ENCODE data around the gene HKDC1. TPM values are rescaled to one million over a fixed set of nuclear protein-coding genes. Genes with fewer than 3 reads are reported as not detected.
A peak's percentile ranks its signal among the peaks of the same experiment; 100 is the strongest.
"Not testable (repeated sequence)": the region's sequence is repeated elsewhere in the genome, so short reads cannot be mapped to it uniquely, and the experiment has no call there.

The HKDC1 gene
- 10 to 100 TPM in 1 of 2 experiments, 1 to 10 TPM in 1; 10.0 to 10.9 TPM for total RNA-seq

GRCh38 chr10:69220041-69220451, at the start of gene HKDC1:
TSS of gene HKDC1 (plus strand) at chr10:69220332. CDS start at chr10:69220436, 104 bp downstream.
- Mint-ChIP-seq H3K4me1 (peaks cover 56% of the 10 kb centered on the region), H3K4me3 (no peak within 1 kb of the TSS), H3K36me3 (ENCODE audit: low read depth) (no peaks in the 10 kb centered on the region), H3K27ac (peak within 1 kb of the TSS; percentile 41), H3K9me3 (no peaks in the 10 kb centered on the region), H3K27me3 (no peaks in the 10 kb centered on the region)
- CTCF ChIA-PET: interaction anchor here (1.0 to 1.2 kb wide), 4 partner anchors 10 to 232 kb away, joined by 3 read pairs; no protein-coding TSS in a partner anchor
- no peak for DNase-seq
- POLR2A ChIA-PET: no interaction called here

GRCh38 chr10:69172241-69172982, 47.7 kb upstream of the HKDC1 start:
- ChIA-PET POLR2A (no interaction called here), CTCF (no interaction called here)
- Mint-ChIP-seq H3K9me3 (no peaks in the 10 kb centered on the region), H3K4me3 (no peak overlapping the region), H3K4me1 (peaks cover 4% of the 10 kb centered on the region), H3K27ac (no peak overlapping the region), H3K36me3 (ENCODE audit: low read depth) (peaks cover 24% of the 10 kb centered on the region), H3K27me3 (no peaks in the 10 kb centered on the region)
- DNase-seq: no peak

- POLR2A ChIA-PET, H3K27me3 Mint-ChIP-seq, H3K4me3 Mint-ChIP-seq, H3K27ac Mint-ChIP-seq, H3K9me3 Mint-ChIP-seq, DNase-seq: not testable (repeated sequence)
- H3K36me3 Mint-ChIP-seq (ENCODE audit: low read depth): peaks cover 17% of the 10 kb centered on the region
- CTCF ChIA-PET: interaction anchor here (1.0 to 1.1 kb wide), 2 partner anchors 10 to 30 kb away, joined by 3 read pairs; no protein-coding TSS in a partner anchor
- H3K4me1 Mint-ChIP-seq: peaks cover 15% of the 10 kb centered on the region
Observed at GRCh38 chr10:69175326-69175725, 44.8 kb upstream of the HKDC1 start.

- Mint-ChIP-seq H3K4me1 (peaks cover 26% of the 10 kb centered on the region), H3K27me3 (no peaks in the 10 kb centered on the region), H3K4me3 (no peak overlapping the region), H3K9me3 (no peaks in the 10 kb centered on the region), H3K27ac (no peak overlapping the region), H3K36me3 (ENCODE audit: low read depth) (peaks cover 4% of the 10 kb centered on the region)
- DNase-seq: no peak
- POLR2A ChIA-PET: no interaction called here
- CTCF ChIA-PET: no interaction called here
Observed at GRCh38 chr10:69176823-69177222, 43.3 kb upstream of the HKDC1 start.

GRCh38 chr10:69179089-69179742, 40.9 kb upstream of the HKDC1 start:
- POLR2A ChIA-PET: interaction anchor here (0.5 kb wide), 1 partner anchor 53 kb away, joined by 3 read pairs; no protein-coding TSS in a partner anchor
- CTCF ChIA-PET: no interaction called here
- Mint-ChIP-seq H3K27ac (peak overlapping the region; percentile 99), H3K4me3 (peak overlapping the region; percentile 89), H3K27me3 (no peaks in the 10 kb centered on the region), H3K9me3 (no peaks in the 10 kb centered on the region), H3K36me3 (ENCODE audit: low read depth) (no peaks in the 10 kb centered on the region), H3K4me1 (peaks cover 35% of the 10 kb centered on the region)
- peak; percentile 48 for DNase-seq

GRCh38 chr10:69179743-69180524, 40.2 kb upstream of the HKDC1 start, which contains the start of gene SUPV3L1:
TSS of gene SUPV3L1 (plus strand) at chr10:69180234. CDS start at chr10:69180292, 58 bp downstream.
- no peaks in the 10 kb centered on the region for H3K36me3 Mint-ChIP-seq (ENCODE audit: low read depth)
- no peaks in the 10 kb centered on the region for H3K9me3 Mint-ChIP-seq
- DNase-seq: peak; percentile 91
- ChIA-PET CTCF (interaction anchor here (0.7 kb wide), 1 partner anchor 227 kb away, joined by 4 read pairs; no protein-coding TSS in a partner anchor), POLR2A (interaction anchor here (0.5 kb wide), 1 partner anchor 53 kb away, joined by 3 read pairs; no protein-coding TSS in a partner anchor)
- H3K4me3 Mint-ChIP-seq: peak within 1 kb of the TSS; percentile 89
- peak within 1 kb of the TSS; percentile 99 for H3K27ac Mint-ChIP-seq
- no peaks in the 10 kb centered on the region for H3K27me3 Mint-ChIP-seq
- peaks cover 39% of the 10 kb centered on the region for H3K4me1 Mint-ChIP-seq

GRCh38 chr10:69180525-69181204, 39.5 kb upstream of the HKDC1 start:
- POLR2A ChIA-PET: no interaction called here
- CTCF ChIA-PET: interaction anchor here (0.7 kb wide), 1 partner anchor 227 kb away, joined by 4 read pairs; no protein-coding TSS in a partner anchor
- peak; percentile 29 for DNase-seq

GRCh38 chr10:69181433-69181832, 38.7 kb upstream of the HKDC1 start:
- Mint-ChIP-seq H3K36me3 (ENCODE audit: low read depth) (peaks cover 2% of the 10 kb centered on the region), H3K4me1 (peaks cover 45% of the 10 kb centered on the region), H3K27ac (peak overlapping the region; percentile 99), H3K9me3 (no peaks in the 10 kb centered on the region), H3K27me3 (no peaks in the 10 kb centered on the region), H3K4me3 (peak overlapping the region; percentile 89)
- no peak for DNase-seq
- CTCF ChIA-PET: interaction anchor here (0.6 kb wide), 1 partner anchor 201 kb away, joined by 3 read pairs; no protein-coding TSS in a partner anchor
- POLR2A ChIA-PET: no interaction called here

More at GRCh38 chr10:69180525-69181204, 39.5 kb upstream of the HKDC1 start:
- Mint-ChIP-seq H3K36me3 (ENCODE audit: low read depth) (peaks cover under 1% of the 10 kb centered on the region), H3K9me3 (no peaks in the 10 kb centered on the region), H3K4me3 (peak overlapping the region; percentile 89), H3K27me3 (no peaks in the 10 kb centered on the region), H3K4me1 (peaks cover 42% of the 10 kb centered on the region), H3K27ac (peak overlapping the region; percentile 99)

- H3K27me3 Mint-ChIP-seq: no peaks in the 10 kb centered on the region
- peaks cover 2% of the 10 kb centered on the region for H3K36me3 Mint-ChIP-seq (ENCODE audit: low read depth)
- H3K27ac Mint-ChIP-seq: no peak overlapping the region
- H3K4me1 Mint-ChIP-seq: peaks cover 45% of the 10 kb centered on the region
- CTCF ChIA-PET: interaction anchor here (0.6 to 1.0 kb wide), 2 partner anchors 202 to 225 kb away, joined by 3 read pairs; no protein-coding TSS in a partner anchor
- no peak overlapping the region for H3K4me3 Mint-ChIP-seq
- POLR2A ChIA-PET: no interaction called here
- H3K9me3 Mint-ChIP-seq: no peaks in the 10 kb centered on the region
- DNase-seq: no peak
Observed at GRCh38 chr10:69182005-69182404, 38.1 kb upstream of the HKDC1 start.

- CTCF ChIA-PET: interaction anchor here (0.8 to 1.2 kb wide), 4 partner anchors 12 to 85 kb away, joined by 3 read pairs; no protein-coding TSS in a partner anchor
- no peak overlapping the region for H3K4me3 Mint-ChIP-seq
- POLR2A ChIA-PET: no interaction called here
- peak overlapping the region; percentile 15 for H3K27ac Mint-ChIP-seq
- H3K4me1 Mint-ChIP-seq: peaks cover 24% of the 10 kb centered on the region
- H3K27me3 Mint-ChIP-seq: no peaks in the 10 kb centered on the region
- H3K9me3 Mint-ChIP-seq: no peaks in the 10 kb centered on the region
- H3K36me3 Mint-ChIP-seq (ENCODE audit: low read depth): peaks cover 17% of the 10 kb centered on the region
- no peak for DNase-seq
Observed at GRCh38 chr10:69186524-69186923, 33.6 kb upstream of the HKDC1 start.

- CTCF ChIA-PET: interaction anchor here (0.8 to 1.6 kb wide), 4 partner anchors 14 to 138 kb away, joined by 3 to 5 read pairs (median 3); no protein-coding TSS in a partner anchor
- peaks cover 40% of the 10 kb centered on the region for H3K36me3 Mint-ChIP-seq (ENCODE audit: low read depth)
- peak overlapping the region; percentile 71 for H3K27ac Mint-ChIP-seq
- no peaks in the 10 kb centered on the region for H3K9me3 Mint-ChIP-seq
- H3K4me3 Mint-ChIP-seq: no peak overlapping the region
- DNase-seq: no peak
- H3K27me3 Mint-ChIP-seq: no peaks in the 10 kb centered on the region
- H3K4me1 Mint-ChIP-seq: peaks cover 41% of the 10 kb centered on the region
- POLR2A ChIA-PET: no interaction called here
Observed at GRCh38 chr10:69201045-69201444, 19.1 kb upstream of the HKDC1 start.

GRCh38 chr10:69202332-69202731, 17.8 kb upstream of the HKDC1 start:
- Mint-ChIP-seq H3K27me3 (no peaks in the 10 kb centered on the region), H3K36me3 (ENCODE audit: low read depth) (peaks cover 48% of the 10 kb centered on the region), H3K27ac (peak overlapping the region; percentile 80), H3K4me1 (peaks cover 51% of the 10 kb centered on the region), H3K4me3 (no peak overlapping the region), H3K9me3 (no peaks in the 10 kb centered on the region)
- CTCF ChIA-PET: interaction anchor here (0.5 to 1.6 kb wide), 6 partner anchors 10 to 1567 kb away, joined by 3 to 5 read pairs (median 3); no protein-coding TSS in a partner anchor
- POLR2A ChIA-PET: no interaction called here
- no peak for DNase-seq

All from activated CD4-positive, alpha-beta T cell treated with anti-CD3 and anti-CD28 coated beads, Interleukin-2, amount 10 ng/mL, durations not matched to agents 7 days and 5 days (primary cell).